Chondrocyte (in vitro differentiated cells): ENCODE measurements around the gene BCL6. TPM values are rescaled to one million over a fixed set of nuclear protein-coding genes. Genes with fewer than 3 reads are reported as not detected.
"Not testable (repeated sequence)": the region's sequence is repeated elsewhere in the genome, so short reads cannot be mapped to it uniquely, and the experiment has no call there.

Source experiments
- DNase-seq: peaks from one replicate; pipeline ENCODE4 v3.0.0; 2021; ENCODE audit warnings: mixed read lengths, low spot score
- H3K27ac Mint-ChIP-seq: one replicate; pipeline ENCODE4 v1.8.0; 2021; ENCODE audit warnings: mild to moderate bottlenecking, moderate library complexity, mixed read lengths; ENCODE audit not compliant: unreplicated experiment
- H3K27me3 Mint-ChIP-seq: 2 replicates; pipeline ENCODE4 v1.8.0; 2021; ENCODE audit warnings: low read depth, mixed read lengths
- H3K36me3 Mint-ChIP-seq: 2 replicates; pipeline ENCODE4 v1.8.0; 2021; ENCODE audit warnings: low read depth, mixed read lengths
- H3K4me1 Mint-ChIP-seq: 2 replicates; pipeline ENCODE4 v1.8.0; 2021; ENCODE audit warnings: low read depth, mild to moderate bottlenecking, mixed read lengths
- H3K4me3 Mint-ChIP-seq: one replicate; pipeline ENCODE4 v1.8.0; 2021; ENCODE audit warnings: mild to moderate bottlenecking, moderate library complexity, mixed read lengths; ENCODE audit not compliant: unreplicated experiment
- H3K9me3 Mint-ChIP-seq: 2 replicates; pipeline ENCODE4 v1.8.0; 2021; ENCODE audit warnings: low read depth, mixed read lengths
- CTCF ChIP-seq: fragments of 200-600 bp; sonication (generic); IDR thresholded peaks from 2 replicates; pipeline ENCODE4 v1.5.0; 2021; ENCODE audit warnings: antibody characterized with exemption, mild to moderate bottlenecking, moderate library complexity
- total RNA-seq: library from RNA; stranded (reverse); gene quantifications from 3 replicates; pipeline ENCODE4 v1.2.1, GENCODE V29; 2021

The BCL6 gene
- total RNA-seq, 1 donor from 2014 or later: 46.7 TPM

- no peak for DNase-seq
- H3K4me1 Mint-ChIP-seq: no peaks in the 10 kb centered on the region
- H3K27me3 Mint-ChIP-seq: peaks cover 29% of the 10 kb centered on the region
- no peak for TF ChIP-seq CTCF
- H3K4me3 Mint-ChIP-seq: no peak overlapping the region
- H3K36me3 Mint-ChIP-seq: peaks cover 2% of the 10 kb centered on the region
- peaks cover 17% of the 10 kb centered on the region for H3K9me3 Mint-ChIP-seq
- H3K27ac Mint-ChIP-seq: no peak overlapping the region
These were observed 60.4 kb downstream of the BCL6 start for GRCh38 chr3:187684880-187685279.

- Mint-ChIP-seq H3K4me3 (no peak overlapping the region), H3K36me3 (peaks cover 2% of the 10 kb centered on the region), H3K9me3 (peaks cover 17% of the 10 kb centered on the region), H3K27me3 (peaks cover 29% of the 10 kb centered on the region), H3K27ac (no peak overlapping the region), H3K4me1 (peaks cover 2% of the 10 kb centered on the region)
- DNase-seq: no peak
- TF ChIP-seq CTCF: no peak
These were observed 60.8 kb downstream of the BCL6 start for GRCh38 chr3:187684444-187684843.

GRCh38 chr3:187681756-187682155 lies 63.5 kb downstream of the BCL6 start:
- not testable (repeated sequence) for DNase-seq, H3K4me1 Mint-ChIP-seq, H3K4me3 Mint-ChIP-seq, H3K27ac Mint-ChIP-seq, H3K36me3 Mint-ChIP-seq
- Mint-ChIP-seq H3K9me3 (peaks cover 16% of the 10 kb centered on the region), H3K27me3 (peaks cover 21% of the 10 kb centered on the region)

- no peak for DNase-seq
- Mint-ChIP-seq H3K27me3 (peaks cover 33% of the 10 kb centered on the region), H3K4me3 (no peak overlapping the region), H3K4me1 (peaks cover 8% of the 10 kb centered on the region), H3K27ac (no peak overlapping the region), H3K9me3 (peaks cover 3% of the 10 kb centered on the region), H3K36me3 (no peaks in the 10 kb centered on the region)
- TF ChIP-seq CTCF: peak; percentile 81
These were observed 65.5 kb downstream of the BCL6 start for GRCh38 chr3:187679638-187680396.

GRCh38 chr3:187678726-187679268 lies 66.5 kb downstream of the BCL6 start:
- no peaks in the 10 kb centered on the region for H3K36me3 Mint-ChIP-seq
- H3K27ac Mint-ChIP-seq: no peak overlapping the region
- peak; percentile 81 for TF ChIP-seq CTCF
- no peak overlapping the region for H3K4me3 Mint-ChIP-seq
- no peak for DNase-seq
- H3K4me1 Mint-ChIP-seq: peaks cover 8% of the 10 kb centered on the region
- H3K27me3 Mint-ChIP-seq: peaks cover 40% of the 10 kb centered on the region
- no peaks in the 10 kb centered on the region for H3K9me3 Mint-ChIP-seq

- Mint-ChIP-seq H3K9me3 (no peaks in the 10 kb centered on the region), H3K27ac (no peak overlapping the region), H3K27me3 (peaks cover 43% of the 10 kb centered on the region), H3K4me1 (peaks cover 8% of the 10 kb centered on the region), H3K4me3 (no peak overlapping the region), H3K36me3 (no peaks in the 10 kb centered on the region)
- no peak for DNase-seq
- no peak for TF ChIP-seq CTCF
These were observed 67.7 kb downstream of the BCL6 start for GRCh38 chr3:187677604-187678003.
